Measurements from ENCODE around the gene DENND4B.

The DENND4B gene

GRCh38 chr1:153958961-153959260 lies 12.4 kb upstream of the DENND4B start:
- peaks cover 3% of the 10 kb centered on the region; the same call in 1 of the 2 replicates for H3F3A ChIP-seq (ENCODE audit: control insufficient read depth, insufficient read depth)
- H3K9me3 ChIP-seq (ENCODE audit: control insufficient read depth, insufficient read depth, low read length) = no peaks in the 10 kb centered on the region
- no peak overlapping the region for H3K27ac ChIP-seq (ENCODE audit: low read depth, low read length)
- H3K79me2 ChIP-seq (ENCODE audit: control insufficient read depth, low read length) = peaks cover 69% of the 10 kb centered on the region
- no peaks in the 10 kb centered on the region for H3K27me3 ChIP-seq (ENCODE audit: control insufficient read depth, low read length)
- TF ChIP-seq EZH2phosphoT487 (IDR thresholded peaks at IDR 0.05; ENCODE audit: borderline replicate concordance, low read length) = no peak
- no peak for TF ChIP-seq CTCF (IDR thresholded peaks at IDR 0.05; ENCODE audit: low read depth, low read length, poor library complexity, severe bottlenecking)
- H4K20me1 ChIP-seq (ENCODE audit: control insufficient read depth, insufficient read depth, low read depth, low read length) = peaks cover 16% of the 10 kb centered on the region; the same call in 1 of the 2 replicates
- H3K4me3 ChIP-seq (ENCODE audit: low read length) = peak overlapping the region; percentile 95
- peaks cover 73% of the 10 kb centered on the region for H3K36me3 ChIP-seq (ENCODE audit: control insufficient read depth, low read length)
- H3K9me2 ChIP-seq (replicated peaks; ENCODE audit: control insufficient read depth, low read length) = no peaks in the 10 kb centered on the region
- peaks cover 59% of the 10 kb centered on the region for H3K4me1 ChIP-seq (ENCODE audit: control insufficient read depth, low read length)
- peak overlapping the region; percentile 73 for H3K4me2 ChIP-seq (ENCODE audit: low read length)

GRCh38 chr1:153958111-153958960 lies 11.8 kb upstream of the DENND4B start, which contains the start of gene CRTC2:
Gene CRTC2, minus strand, starts transcription at chr1:153958612. Its CDS starts 115 bp downstream, at chr1:153958497.
- peak within 1 kb of the TSS; percentile 93 for H3K4me2 ChIP-seq (ENCODE audit: low read length)
- peaks cover 78% of the 10 kb centered on the region for H3K36me3 ChIP-seq (ENCODE audit: control insufficient read depth, low read length)
- H3F3A ChIP-seq (ENCODE audit: control insufficient read depth, insufficient read depth) = peaks cover 3% of the 10 kb centered on the region; the same call in 1 of the 2 replicates
- H3K27me3 ChIP-seq (ENCODE audit: control insufficient read depth, low read length) = no peaks in the 10 kb centered on the region
- H4K20me1 ChIP-seq (ENCODE audit: control insufficient read depth, insufficient read depth, low read depth, low read length) = peaks cover 19% of the 10 kb centered on the region; the same call in 1 of the 2 replicates
- H3K4me3 ChIP-seq (ENCODE audit: low read length) = peak within 1 kb of the TSS; percentile 95
- TF ChIP-seq EZH2phosphoT487 (IDR thresholded peaks at IDR 0.05; ENCODE audit: borderline replicate concordance, low read length) (no peak), CTCF (IDR thresholded peaks at IDR 0.05; ENCODE audit: low read depth, low read length, poor library complexity, severe bottlenecking) (peak; percentile 51)
- H3K4me1 ChIP-seq (ENCODE audit: control insufficient read depth, low read length) = peaks cover 58% of the 10 kb centered on the region
- H3K9me2 ChIP-seq (replicated peaks; ENCODE audit: control insufficient read depth, low read length) = no peaks in the 10 kb centered on the region
- H3K27ac ChIP-seq (ENCODE audit: low read depth, low read length) = peak within 1 kb of the TSS; percentile 83
- peaks cover 72% of the 10 kb centered on the region for H3K79me2 ChIP-seq (ENCODE audit: control insufficient read depth, low read length)
- H3K9me3 ChIP-seq (ENCODE audit: control insufficient read depth, insufficient read depth, low read length) = no peaks in the 10 kb centered on the region

GRCh38 chr1:153957744-153958110 lies 11.2 kb upstream of the DENND4B start:
- peaks cover 3% of the 10 kb centered on the region; the same call in 1 of the 2 replicates for H3F3A ChIP-seq (ENCODE audit: control insufficient read depth, insufficient read depth)
- TF ChIP-seq CTCF (IDR thresholded peaks at IDR 0.05; ENCODE audit: low read depth, low read length, poor library complexity, severe bottlenecking) = no peak
- no peaks in the 10 kb centered on the region for H3K9me2 ChIP-seq (replicated peaks; ENCODE audit: control insufficient read depth, low read length)
- peak overlapping the region; percentile 95 for H3K4me3 ChIP-seq (ENCODE audit: low read length)
- peaks cover 68% of the 10 kb centered on the region for H3K79me2 ChIP-seq (ENCODE audit: control insufficient read depth, low read length)
- no peaks in the 10 kb centered on the region for H3K27me3 ChIP-seq (ENCODE audit: control insufficient read depth, low read length)
- no peaks in the 10 kb centered on the region for H3K9me3 ChIP-seq (ENCODE audit: control insufficient read depth, insufficient read depth, low read length)
- H4K20me1 ChIP-seq (ENCODE audit: control insufficient read depth, insufficient read depth, low read depth, low read length) = peaks cover 19% of the 10 kb centered on the region; the same call in 1 of the 2 replicates
- peak overlapping the region; percentile 93 for H3K4me2 ChIP-seq (ENCODE audit: low read length)
- H3K36me3 ChIP-seq (ENCODE audit: control insufficient read depth, low read length) = peaks cover 79% of the 10 kb centered on the region
- peaks cover 58% of the 10 kb centered on the region for H3K4me1 ChIP-seq (ENCODE audit: control insufficient read depth, low read length)
- peak overlapping the region; percentile 83 for H3K27ac ChIP-seq (ENCODE audit: low read depth, low read length)

All from DOHH2 (cell line).